Endothelial cell of umbilical vein (primary cell): Measurements from ENCODE around the gene BCL3. TPM values are rescaled to one million over a fixed set of nuclear protein-coding genes. Genes with fewer than 3 reads are reported as not detected.

Experiments used
- BruUV-seq: library from RNA; stranded (reverse); fragments of 400-500 nt; replicated peaks from 2 replicates; lab custom pipeline; 2021; lab: Mats Ljungman, UMichigan
- CTCF ChIA-PET: fragments of 300-600, 350-600 bp; sonication (Branson Sonifier 250); formaldehyde crosslinking; loops from one replicate; lab custom pipeline; 2021; ENCODE audit warnings: antibody characterized with exemption, inconsistent platforms; lab: Charles Lee
- POLR2A ChIA-PET: fragments of 300-600, 350-600 bp; sonication (Branson Sonifier 250); formaldehyde crosslinking; loops from one replicate; lab custom pipeline; 2021; ENCODE audit warnings: antibody characterized with exemption, inconsistent platforms; lab: Charles Lee
- DNase-seq: peaks from one replicate; pipeline ENCODE4 v3.0.0-alpha.2; 2011; ENCODE audit warnings: low read depth, low spot score
- FAIRE-seq: peaks from 2 replicates; lab custom pipeline; 2011; peaks lifted over from hg19 to GRCh38; lab: Jason Lieb, UNC
- H2AFZ ChIP-seq: 2 replicates; pipeline ENCODE4 v1.6.0; 2012; ENCODE audit warnings: low read depth, low read length, control low read depth, inconsistent platforms
- H3K27ac ChIP-seq: 2 replicates; pipeline ENCODE4 v1.5.1; 2011; ENCODE audit warnings: low read depth, mild to moderate bottlenecking, control low read depth, low read length, moderate library complexity; ENCODE audit not compliant: insufficient read depth
- H3K27me3 ChIP-seq, 2 experiments: 2 replicates each; pipeline versions ENCODE4 v1.6.0 to v1.6.1; 2011; ENCODE audit warnings: low read length in 2 of 2, mixed read lengths in 1 of 2; ENCODE audit not compliant: control insufficient read depth in 2 of 2, insufficient read depth in 2 of 2
- H3K36me3 ChIP-seq, 2 experiments: 2 replicates in 1 of 2; 3 replicates in 1 of 2; pipeline ENCODE4 v1.5.1; 2011; ENCODE audit warnings: low read length in 2 of 2, mild to moderate bottlenecking in 1 of 2, moderate library complexity in 1 of 2; ENCODE audit not compliant: control insufficient read depth in 2 of 2, insufficient read depth in 2 of 2; ENCODE audit errors: extremely low read depth in 1 of 2
- H3K4me1 ChIP-seq: 3 replicates; pipeline ENCODE4 v1.5.1; 2011; ENCODE audit warnings: mild to moderate bottlenecking, low read length; ENCODE audit not compliant: control insufficient read depth, insufficient read depth; ENCODE audit errors: extremely low read depth
- H3K4me2 ChIP-seq: 2 replicates; pipeline ENCODE4 v1.6.1; 2011; ENCODE audit warnings: low read length, control low read depth, mixed read lengths; ENCODE audit not compliant: insufficient read depth
- H3K4me3 ChIP-seq, 3 experiments: fragments of 200-600 bp in 1 of 3; sonication (generic), shearing (Covaris generic) in 1 of 3; replicated peaks in 1 of 3; 2 replicates each; pipeline ENCODE4 v1.5.1; 2011 to 2016; ENCODE audit warnings: control low read depth in 3 of 3, low read length in 3 of 3, mild to moderate bottlenecking in 2 of 3, inconsistent platforms in 1 of 3, low read depth in 1 of 3, moderate library complexity in 1 of 3; ENCODE audit not compliant: insufficient read depth in 1 of 3
- H3K79me2 ChIP-seq: 2 replicates; pipeline ENCODE4 v1.6.0; 2012; ENCODE audit warnings: low read length, inconsistent platforms; ENCODE audit not compliant: control insufficient read depth, insufficient read depth
- H3K9ac ChIP-seq: replicated peaks from 2 replicates; pipeline ENCODE3; 2011; ENCODE audit warnings: low read length, control low read depth; ENCODE audit not compliant: insufficient read depth; ENCODE audit errors: extremely low read depth
- H3K9me1 ChIP-seq: replicated peaks from 3 replicates; pipeline ENCODE4 v1.6.0; 2011; ENCODE audit warnings: mild to moderate bottlenecking, low read length; ENCODE audit not compliant: control insufficient read depth, insufficient read depth; ENCODE audit errors: extremely low read depth
- H3K9me3 ChIP-seq: replicated peaks from 2 replicates; pipeline ENCODE4 v1.5.1; 2012; ENCODE audit warnings: low read length, inconsistent platforms; ENCODE audit not compliant: control insufficient read depth, insufficient read depth
- H4K20me1 ChIP-seq: replicated peaks from 2 replicates; pipeline ENCODE3; 2011; ENCODE audit warnings: mild to moderate bottlenecking, low read length; ENCODE audit not compliant: control insufficient read depth, insufficient read depth; ENCODE audit errors: extremely low read depth
- EZH2 ChIP-seq: IDR thresholded peaks from 2 replicates; pipeline ENCODE4 v1.6.1; 2012; ENCODE audit warnings: borderline replicate concordance, low read depth, mild to moderate bottlenecking, moderate library complexity, low read length, inconsistent platforms; ENCODE audit not compliant: severe bottlenecking
- FOS ChIP-seq: IDR thresholded peaks from 2 replicates; pipeline ENCODE4 v1.6.1; 2011; ENCODE audit warnings: mild to moderate bottlenecking, low read length, moderate library complexity, borderline replicate concordance; ENCODE audit not compliant: insufficient read depth
- GATA2 ChIP-seq: IDR thresholded peaks from 2 replicates; pipeline ENCODE4 v1.7.0; 2011; ENCODE audit warnings: low read depth, mild to moderate bottlenecking, moderate library complexity, mixed read lengths, low read length; ENCODE audit not compliant: insufficient read length, insufficient read depth
- JUN ChIP-seq: IDR thresholded peaks from 2 replicates; pipeline ENCODE4 v1.6.1; 2011; ENCODE audit warnings: borderline replicate concordance, low read depth; ENCODE audit not compliant: insufficient read length, insufficient read depth
- MYC ChIP-seq: IDR thresholded peaks from one replicate; pipeline ENCODE4 v1.6.1; 2011; ENCODE audit warnings: mild to moderate bottlenecking, low read depth, low read length
- POLR2A ChIP-seq: IDR thresholded peaks from 2 replicates; pipeline ENCODE4 v1.6.1; 2012; ENCODE audit warnings: low read depth, mild to moderate bottlenecking, control low read depth, low read length
- POLR2AphosphoS5 ChIP-seq: IDR thresholded peaks from 2 replicates; pipeline ENCODE4 v1.6.1; 2012; ENCODE audit warnings: low read depth, mild to moderate bottlenecking, control low read depth, low read length, moderate library complexity; ENCODE audit not compliant: insufficient read depth
- dilution Hi-C: fragments of 300-500 bp; cut with MboI; formaldehyde crosslinking; loops from one replicate; pipeline ENCODE4 v1.15.0; 2019; ENCODE audit warnings: low sequenced_read_pairs; ENCODE audit not compliant: extremely low pct_ligation_motif_present
- intact Hi-C: fragments of 100-400 bp; cut with micrococcal nuclease; formaldehyde crosslinking; loops from one replicate; pipeline ENCODE4 v1.10.0; 2022
- polyA plus RNA-seq, 4 experiments: library from polyadenylated mRNA; depleted of rRNA in 3 of 4; stranded (reverse) in 3 of 4; unstranded in 1 of 4; fragments of >200 nt; gene quantifications; 2 replicates each; pipeline versions ENCODE4 v1.2.1 to v1.2.3, GENCODE V29; 2011 to 2012; ENCODE audit warnings: missing spikeins in 1 of 4
- total RNA-seq: library from RNA; stranded (reverse); gene quantifications from 2 replicates; pipeline ENCODE4 v1.2.3, GENCODE V29; 2021
- TF ChIP-seq, protein P1 (sequence below), 2 donors: IDR thresholded peaks; 1 replicate in 1 of 2; 2 replicates in 1 of 2; pipeline ENCODE4 v1.5.1; 2011; ENCODE audit warnings: low read length in 2 of 2, mild to moderate bottlenecking in 2 of 2, moderate library complexity in 2 of 2, control low read depth in 1 of 2, inconsistent platforms in 1 of 2, low read depth in 1 of 2; ENCODE audit not compliant: insufficient read depth in 1 of 2; ENCODE audit errors: extremely low read depth in 1 of 2
- TF ChIP-seq, protein P2 (sequence below): IDR thresholded peaks from 2 replicates; pipeline ENCODE4 v1.6.1; 2011; ENCODE audit not compliant: insufficient read depth, insufficient read length

Gene BCL3
- total and polyA plus RNA-seq, 2 donors (not counting 3 experiments of a cell fraction or from before 2014, with no cell fraction given) = 11.0 to 26.9 TPM

DNA sequence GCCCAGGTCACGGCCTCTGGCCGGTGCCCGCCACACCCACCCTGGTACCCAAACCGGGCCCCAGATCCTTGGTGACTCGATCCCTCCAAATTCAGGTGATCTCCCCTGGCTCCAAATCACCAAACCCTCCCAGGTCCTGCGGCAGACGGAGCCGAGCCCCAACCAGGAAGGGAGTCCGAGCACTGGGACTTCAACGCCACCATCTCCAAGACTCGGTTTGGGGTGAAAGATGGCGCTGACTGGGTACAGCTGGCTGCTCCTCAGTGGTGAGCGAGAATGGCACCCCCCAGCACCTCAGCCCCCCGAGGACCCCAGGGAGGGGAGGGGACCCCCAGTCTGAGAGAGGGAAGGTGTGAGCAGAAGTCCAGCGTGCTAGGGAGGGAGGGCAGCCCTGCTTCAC is 47.3 kb upstream of the BCL3 start:
- CTCF ChIA-PET = interaction anchor here (0.9 to 1.5 kb wide), 2 partner anchors 11 to 131 kb away, joined by 4 read pairs; no protein-coding TSS in a partner anchor
- Histone ChIP-seq H3K9ac (no peak overlapping the region), H2AFZ (no peak overlapping the region), H3K27ac (no peak overlapping the region), H3K9me3 (no peaks in the 10 kb centered on the region), H3K4me3 (no peak overlapping the region), H3K4me2 (no peak overlapping the region), H3K79me2 (no peaks in the 10 kb centered on the region), H3K36me3 (no peaks in the 10 kb centered on the region), H3K4me1 (no peaks in the 10 kb centered on the region), H3K27me3 (no peaks in the 10 kb centered on the region), H3K9me1 (no peaks in the 10 kb centered on the region), H4K20me1 (no peaks in the 10 kb centered on the region)
- dilution Hi-C loops = no loop called here
- FAIRE-seq (no peak), DNase-seq (no peak)
- intact Hi-C loops = no loop called here
- POLR2A ChIA-PET = no interaction called here
- TF ChIP-seq FOS = no peak
- no peak for TF ChIP-seq JUN
- TF ChIP-seq, protein P1, sequence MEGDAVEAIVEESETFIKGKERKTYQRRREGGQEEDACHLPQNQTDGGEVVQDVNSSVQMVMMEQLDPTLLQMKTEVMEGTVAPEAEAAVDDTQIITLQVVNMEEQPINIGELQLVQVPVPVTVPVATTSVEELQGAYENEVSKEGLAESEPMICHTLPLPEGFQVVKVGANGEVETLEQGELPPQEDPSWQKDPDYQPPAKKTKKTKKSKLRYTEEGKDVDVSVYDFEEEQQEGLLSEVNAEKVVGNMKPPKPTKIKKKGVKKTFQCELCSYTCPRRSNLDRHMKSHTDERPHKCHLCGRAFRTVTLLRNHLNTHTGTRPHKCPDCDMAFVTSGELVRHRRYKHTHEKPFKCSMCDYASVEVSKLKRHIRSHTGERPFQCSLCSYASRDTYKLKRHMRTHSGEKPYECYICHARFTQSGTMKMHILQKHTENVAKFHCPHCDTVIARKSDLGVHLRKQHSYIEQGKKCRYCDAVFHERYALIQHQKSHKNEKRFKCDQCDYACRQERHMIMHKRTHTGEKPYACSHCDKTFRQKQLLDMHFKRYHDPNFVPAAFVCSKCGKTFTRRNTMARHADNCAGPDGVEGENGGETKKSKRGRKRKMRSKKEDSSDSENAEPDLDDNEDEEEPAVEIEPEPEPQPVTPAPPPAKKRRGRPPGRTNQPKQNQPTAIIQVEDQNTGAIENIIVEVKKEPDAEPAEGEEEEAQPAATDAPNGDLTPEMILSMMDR (IDR thresholded peaks at IDR 0.05; ENCODE audit: extremely low read depth in 1 of 2, insufficient read depth in 1 of 2, low read depth in 1 of 2, low read length in 2 of 2) = no peak
- TF ChIP-seq, protein P2, sequence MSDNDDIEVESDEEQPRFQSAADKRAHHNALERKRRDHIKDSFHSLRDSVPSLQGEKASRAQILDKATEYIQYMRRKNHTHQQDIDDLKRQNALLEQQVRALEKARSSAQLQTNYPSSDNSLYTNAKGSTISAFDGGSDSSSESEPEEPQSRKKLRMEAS = no peak
- TF ChIP-seq MYC = no peak
- TF ChIP-seq GATA2 = no peak
- no peak for TF ChIP-seq POLR2AphosphoS5
- TF ChIP-seq POLR2A = no peak
- no peak for TF ChIP-seq EZH2
- no TSS peak for BruUV-seq
